Endodermal cell (in vitro differentiated cells): ENCODE data around the gene KDM2B. TPM values are rescaled to one million over a fixed set of nuclear protein-coding genes. Genes with fewer than 3 reads are reported as not detected.

ENCODE experiments used
- DNase-seq: peaks from one replicate; pipeline ENCODE4 v3.0.0-alpha.2; 2017
- H3K27ac ChIP-seq: 2 replicates; pipeline ENCODE4 v1.5.1; 2013; ENCODE audit warnings: mild to moderate bottlenecking, low read depth, low read length, moderate library complexity
- H3K27me3 ChIP-seq: 2 replicates; pipeline ENCODE4 v1.6.1; 2013; ENCODE audit warnings: mild to moderate bottlenecking, low read length, moderate library complexity; ENCODE audit not compliant: insufficient read depth, control insufficient read depth, poor library complexity, severe bottlenecking
- H3K36me3 ChIP-seq: 2 replicates; pipeline ENCODE4 v1.7.0; 2013; ENCODE audit warnings: mild to moderate bottlenecking, low read length, moderate library complexity; ENCODE audit not compliant: control insufficient read depth, insufficient read depth
- H3K4me1 ChIP-seq: one replicate; pipeline ENCODE4 v1.7.0; 2013; ENCODE audit warnings: low read length; ENCODE audit not compliant: control insufficient read depth, insufficient read depth
- H3K4me3 ChIP-seq: 2 replicates; pipeline ENCODE4 v1.5.1; 2013; ENCODE audit warnings: mild to moderate bottlenecking, low read length, moderate library complexity
- H3K9ac ChIP-seq: 2 replicates; pipeline ENCODE4 v1.6.1; 2013; ENCODE audit warnings: mild to moderate bottlenecking, low read length, moderate library complexity; ENCODE audit not compliant: poor library complexity, severe bottlenecking; ENCODE audit errors: extremely low read depth
- H3K9me3 ChIP-seq: 2 replicates; pipeline ENCODE4 v1.6.1; 2013; ENCODE audit warnings: mild to moderate bottlenecking, low read length, moderate library complexity; ENCODE audit not compliant: control insufficient read depth
- H3K27ac Mint-ChIP-seq: 2 replicates; pipeline ENCODE4 v1.8.0; 2020; ENCODE audit warnings: mixed read lengths
- H3K27me3 Mint-ChIP-seq: 2 replicates; pipeline ENCODE4 v1.8.0; 2021; ENCODE audit warnings: mild to moderate bottlenecking, mixed read lengths; ENCODE audit not compliant: insufficient read depth
- H3K36me3 Mint-ChIP-seq: 2 replicates; pipeline ENCODE4 v1.8.0; 2020; ENCODE audit warnings: low read depth, mixed read lengths
- H3K4me1 Mint-ChIP-seq: 2 replicates; pipeline ENCODE4 v1.8.0; 2020; ENCODE audit warnings: mixed read lengths
- H3K4me3 Mint-ChIP-seq: 2 replicates; pipeline ENCODE4 v1.8.0; 2020; ENCODE audit warnings: mild to moderate bottlenecking, moderate library complexity, mixed read lengths
- H3K9me3 Mint-ChIP-seq: 2 replicates; pipeline ENCODE4 v1.8.0; 2020; ENCODE audit warnings: mild to moderate bottlenecking, mixed read lengths
- WGBS, 2 experiments: methylation state at CpG; one replicate each; pipeline versions ENCODE4 v1.1.5 to v1.1.7; 2013; ENCODE audit warnings: missing lambda C conversion rate in 2 of 2, mixed read lengths in 1 of 2; ENCODE audit not compliant: insufficient coverage in 1 of 2, insufficient read length in 1 of 2; 5-methylcytosine and 5-hydroxymethylcytosine counted together
- total RNA-seq, 2 donors: library from RNA; stranded (reverse); fragmentation: NEBNext Ultra II Directional in 1 of 2; extraction: Animal tissue kit (Norgen Biotek cat#: 25700) in 1 of 2; gene quantifications; 2 replicates in 1 of 2; 3 replicates in 1 of 2; pipeline ENCODE4 v1.2.1, GENCODE V29; 2021
- TF ChIP-seq, protein P1 (sequence below): fragments of 200-600 bp; sonication (generic); conservative IDR thresholded peaks from 2 replicates; pipeline ENCODE4 v1.5.0; 2021; ENCODE audit warnings: antibody characterized with exemption, mild to moderate bottlenecking

Gene KDM2B
- total RNA-seq, 2 donors from 2014 or later = 103 to 125 TPM

DNA sequence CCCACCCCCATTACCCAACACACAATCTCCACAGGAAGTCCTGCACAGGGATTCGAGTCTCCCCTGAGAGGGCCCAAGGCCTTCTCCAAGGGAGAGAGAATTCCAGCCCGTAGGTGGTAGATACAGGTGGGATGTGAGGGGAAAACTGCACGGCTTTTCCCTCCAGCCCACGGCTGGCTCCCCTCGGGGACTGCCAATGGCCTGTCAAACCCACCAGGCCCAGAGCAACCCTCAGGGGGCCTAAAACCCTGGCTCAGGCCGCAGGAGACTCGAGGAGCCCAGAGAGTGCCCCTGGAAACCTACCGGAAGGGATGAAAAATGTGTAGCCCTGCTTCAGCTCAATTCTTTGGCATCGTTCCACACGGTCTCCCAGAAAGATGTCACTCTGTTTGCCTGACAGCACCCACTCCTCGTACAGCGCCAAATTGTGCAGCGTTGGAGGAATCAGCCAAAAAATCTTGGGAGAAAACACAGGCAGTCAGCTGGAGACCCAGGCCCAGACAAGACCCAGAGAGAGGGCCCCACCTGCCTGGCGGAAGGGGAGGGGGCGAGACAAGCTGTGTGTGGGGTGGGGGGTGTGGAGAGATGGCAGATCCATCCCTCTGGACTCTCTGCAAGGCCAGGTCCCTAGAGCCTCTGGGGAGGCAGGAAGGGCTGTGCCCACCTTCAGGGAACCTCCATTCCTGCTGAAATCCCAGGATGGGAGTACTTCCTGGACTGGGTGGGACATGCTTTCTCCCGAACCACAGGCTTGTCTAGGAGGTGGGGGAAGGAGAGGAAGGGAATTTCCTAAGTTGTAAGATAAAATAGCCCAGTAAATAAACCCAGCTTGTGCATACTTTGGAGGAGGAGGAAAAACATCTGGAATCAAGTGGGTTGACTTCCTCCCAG, 48.1 kb downstream of the KDM2B start:
- H3K9ac ChIP-seq = peak overlapping the region; percentile 1
- no peaks in the 10 kb centered on the region for H3K27me3 ChIP-seq
- Mint-ChIP-seq H3K9me3 (no peaks in the 10 kb centered on the region), H3K36me3 (peaks cover 55% of the 10 kb centered on the region), H3K27me3 (peaks cover 3% of the 10 kb centered on the region), H3K4me1 (peaks cover 22% of the 10 kb centered on the region), H3K4me3 (no peak overlapping the region), H3K27ac (no peak overlapping the region)
- TF ChIP-seq, protein P1, sequence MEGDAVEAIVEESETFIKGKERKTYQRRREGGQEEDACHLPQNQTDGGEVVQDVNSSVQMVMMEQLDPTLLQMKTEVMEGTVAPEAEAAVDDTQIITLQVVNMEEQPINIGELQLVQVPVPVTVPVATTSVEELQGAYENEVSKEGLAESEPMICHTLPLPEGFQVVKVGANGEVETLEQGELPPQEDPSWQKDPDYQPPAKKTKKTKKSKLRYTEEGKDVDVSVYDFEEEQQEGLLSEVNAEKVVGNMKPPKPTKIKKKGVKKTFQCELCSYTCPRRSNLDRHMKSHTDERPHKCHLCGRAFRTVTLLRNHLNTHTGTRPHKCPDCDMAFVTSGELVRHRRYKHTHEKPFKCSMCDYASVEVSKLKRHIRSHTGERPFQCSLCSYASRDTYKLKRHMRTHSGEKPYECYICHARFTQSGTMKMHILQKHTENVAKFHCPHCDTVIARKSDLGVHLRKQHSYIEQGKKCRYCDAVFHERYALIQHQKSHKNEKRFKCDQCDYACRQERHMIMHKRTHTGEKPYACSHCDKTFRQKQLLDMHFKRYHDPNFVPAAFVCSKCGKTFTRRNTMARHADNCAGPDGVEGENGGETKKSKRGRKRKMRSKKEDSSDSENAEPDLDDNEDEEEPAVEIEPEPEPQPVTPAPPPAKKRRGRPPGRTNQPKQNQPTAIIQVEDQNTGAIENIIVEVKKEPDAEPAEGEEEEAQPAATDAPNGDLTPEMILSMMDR = no peak
- no peaks in the 10 kb centered on the region for H3K9me3 ChIP-seq
- no peak overlapping the region for H3K4me3 ChIP-seq
- 87 to 90% methylated on average over 11 to 16 of the region's 16 CpGs for WGBS, 2 experiments
- H3K27ac ChIP-seq = no peak overlapping the region
- peaks cover 46% of the 10 kb centered on the region for H3K36me3 ChIP-seq
- DNase-seq = no peak
- H3K4me1 ChIP-seq = no peaks in the 10 kb centered on the region

DNA sequence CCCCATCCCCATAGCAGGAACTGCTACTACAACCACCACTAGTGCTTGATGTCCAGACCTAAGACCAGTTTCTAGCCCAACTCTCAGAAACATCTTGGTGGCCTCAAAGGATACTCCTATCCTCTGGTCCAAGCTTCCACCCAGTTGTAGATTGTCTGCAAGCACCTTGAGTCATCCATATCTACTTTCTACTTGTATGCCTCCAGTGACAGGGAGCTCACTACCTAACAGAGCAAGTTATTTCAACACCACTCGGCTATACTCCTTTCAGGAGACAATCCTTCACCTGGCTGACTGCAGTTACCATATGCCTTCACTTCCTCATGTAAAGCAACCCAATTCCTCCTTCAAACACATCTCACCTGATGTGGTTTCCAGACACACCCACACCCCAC, 49.5 kb downstream of the KDM2B start:
- Mint-ChIP-seq H3K27ac (peak overlapping the region; percentile 49), H3K4me3 (no peak overlapping the region), H3K27me3 (no peaks in the 10 kb centered on the region), H3K9me3 (no peaks in the 10 kb centered on the region), H3K4me1 (peaks cover 22% of the 10 kb centered on the region), H3K36me3 (peaks cover 57% of the 10 kb centered on the region)
- TF ChIP-seq, protein P1 = no peak
- Histone ChIP-seq H3K4me3 (no peak overlapping the region), H3K36me3 (peaks cover 48% of the 10 kb centered on the region), H3K27me3 (no peaks in the 10 kb centered on the region), H3K27ac (no peak overlapping the region), H3K4me1 (no peaks in the 10 kb centered on the region), H3K9me3 (no peaks in the 10 kb centered on the region), H3K9ac (no peak overlapping the region)
- DNase-seq = no peak
- WGBS, 2 experiments = 90 to 100% methylated on average over 1 of the region's 1 CpG

DNA sequence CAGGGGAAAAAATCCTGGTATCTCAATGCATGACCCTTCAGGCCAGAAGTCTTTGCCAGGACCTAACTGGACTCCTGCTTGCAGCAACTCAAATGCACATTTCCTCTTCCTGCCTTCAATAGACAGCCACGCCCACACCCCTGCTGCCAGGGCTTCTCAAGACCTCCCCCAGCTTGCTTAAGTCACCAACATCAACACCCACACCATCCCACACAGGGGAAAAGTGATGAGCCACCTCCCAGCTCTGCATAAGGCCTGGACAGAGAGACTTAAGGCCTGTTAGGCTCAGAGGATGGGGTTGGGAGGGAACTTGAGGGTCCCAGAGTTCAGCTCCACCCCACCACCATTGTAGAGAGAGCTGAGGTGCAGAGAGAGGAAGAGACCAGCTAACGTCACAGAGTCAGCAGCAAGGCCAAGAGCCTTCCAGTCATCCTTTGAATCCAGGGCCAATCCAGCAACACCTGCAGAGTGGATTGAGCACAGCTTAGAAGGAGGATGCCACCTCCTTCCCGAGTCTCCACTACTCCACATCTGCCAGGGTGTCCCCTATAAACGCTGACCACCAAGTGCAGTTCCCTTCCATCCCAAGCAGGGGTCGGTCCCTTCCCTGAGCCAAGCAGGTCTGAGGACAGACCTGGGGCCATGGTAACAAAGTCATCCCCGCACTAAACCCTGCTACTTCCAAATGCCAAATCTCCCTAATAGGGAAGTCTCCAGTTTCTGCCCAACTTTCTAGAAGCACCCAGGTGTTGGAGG, 50.0 kb downstream of the KDM2B start:
- H3K27ac ChIP-seq = no peak overlapping the region
- H3K9me3 ChIP-seq = no peaks in the 10 kb centered on the region
- H3K4me1 Mint-ChIP-seq = peaks cover 22% of the 10 kb centered on the region
- TF ChIP-seq, protein P1 = no peak
- peaks cover 48% of the 10 kb centered on the region for H3K36me3 ChIP-seq
- H3K4me3 ChIP-seq = no peak overlapping the region
- peaks cover 61% of the 10 kb centered on the region for H3K36me3 Mint-ChIP-seq
- WGBS, 2 experiments = 79 to 85% methylated on average over 5 to 6 of the region's 6 CpGs
- H3K4me3 Mint-ChIP-seq = no peak overlapping the region
- H3K9ac ChIP-seq = no peak overlapping the region
- no peaks in the 10 kb centered on the region for H3K27me3 ChIP-seq
- no peaks in the 10 kb centered on the region for H3K27me3 Mint-ChIP-seq
- H3K4me1 ChIP-seq = no peaks in the 10 kb centered on the region
- H3K9me3 Mint-ChIP-seq = no peaks in the 10 kb centered on the region
- DNase-seq = peak; percentile 90
- H3K27ac Mint-ChIP-seq = peak overlapping the region; percentile 49
